HG03159 (cell line): ENCODE data around the gene ZNF561.
"Not testable (repeated sequence)": the region's sequence is repeated elsewhere in the genome, so short reads cannot be mapped to it uniquely, and the experiment has no call there.

Source experiments
- ATAC-seq: cut with Tn5 transposase; IDR thresholded peaks from one replicate; pipeline ENCODE4 v1.9.1; 2021; ENCODE audit warnings: mild to moderate bottlenecking, moderate library complexity; ENCODE audit not compliant: unreplicated experiment

ZNF561 gene

GRCh38 chr19:9582081-9582725, 38.8 kb downstream of the ZNF561 start:
- ATAC-seq: not testable (repeated sequence)

- ATAC-seq: no peak
Measured at GRCh38 chr19:9580728-9581127, 40.3 kb downstream of the ZNF561 start.

- ATAC-seq: no peak
Measured at GRCh38 chr19:9570255-9570654, 50.8 kb downstream of the ZNF561 start.

- no peak for ATAC-seq
Measured at GRCh38 chr19:9566729-9567128, 54.3 kb downstream of the ZNF561 start.

- no peak for ATAC-seq
Measured at GRCh38 chr19:9565900-9566705, 54.9 kb downstream of the ZNF561 start.
